KMS-11 (cell line): ENCODE data around the gene RRBP1.

Source experiments
- H2AFZ ChIP-seq: fragments of 200-600 bp; sonication (generic); 2 replicates; pipeline ENCODE4 v1.6.1; 2016; ENCODE audit warnings: antibody characterized with exemption, mixed run types, low read depth
- H3K27ac ChIP-seq: fragments of 200-600 bp; sonication (generic); 2 replicates; pipeline ENCODE4 v1.6.1; 2016; ENCODE audit warnings: mild to moderate bottlenecking, mixed run types
- H3K27me3 ChIP-seq: fragments of 200-600 bp; sonication (generic); 2 replicates; pipeline ENCODE4 v1.6.1; 2017; ENCODE audit warnings: mild to moderate bottlenecking, low read depth, mixed run types, moderate library complexity; ENCODE audit not compliant: insufficient read depth
- H3K36me3 ChIP-seq: fragments of 200-600 bp; sonication (generic); 2 replicates; pipeline ENCODE4 v1.6.1; 2017; ENCODE audit warnings: mild to moderate bottlenecking, mixed run types; ENCODE audit not compliant: insufficient read depth
- H3K4me1 ChIP-seq: fragments of 200-600 bp; sonication (generic); 2 replicates; pipeline ENCODE4 v1.6.1; 2016; ENCODE audit warnings: mild to moderate bottlenecking, low read depth, mixed run types; ENCODE audit not compliant: poor library complexity, severe bottlenecking
- H3K4me2 ChIP-seq: fragments of 200-600 bp; sonication (generic); 2 replicates; pipeline ENCODE4 v1.7.0; 2016; ENCODE audit warnings: mild to moderate bottlenecking, mixed run types
- H3K4me3 ChIP-seq: fragments of 200-600 bp; sonication (generic); IDR thresholded peaks from 2 replicates; pipeline ENCODE4 v1.6.1; 2017; ENCODE audit warnings: low read depth, low read length, mixed read lengths; ENCODE audit not compliant: insufficient read depth
- H3K79me2 ChIP-seq: fragments of 200-600 bp; sonication (generic); 2 replicates; pipeline ENCODE4 v1.6.1; 2016; ENCODE audit warnings: low read depth, mixed run types; ENCODE audit not compliant: insufficient read depth
- H3K9ac ChIP-seq: fragments of 200-600 bp; sonication (generic); 2 replicates; pipeline ENCODE4 v1.6.1; 2016; ENCODE audit warnings: mild to moderate bottlenecking, mixed run types
- H4K20me1 ChIP-seq: fragments of 200-600 bp; sonication (generic); 2 replicates; pipeline ENCODE4 v1.6.1; 2016; ENCODE audit warnings: mild to moderate bottlenecking, mixed run types; ENCODE audit not compliant: insufficient read depth
- CTCF ChIP-seq: fragments of 200-600 bp; sonication (generic); conservative IDR thresholded peaks from 2 replicates; pipeline ENCODE4 v1.6.1; 2017; ENCODE audit warnings: low read depth, mild to moderate bottlenecking, antibody characterized with exemption, low read length, moderate library complexity, mixed read lengths

The RRBP1 gene

GRCh38 chr20:17615645-17616479, 66.2 kb downstream of the RRBP1 start:
- TF ChIP-seq CTCF: no peak
- no peaks in the 10 kb centered on the region for H3K36me3 ChIP-seq
- no peaks in the 10 kb centered on the region for H4K20me1 ChIP-seq
- H3K4me2 ChIP-seq: no peak overlapping the region
- H3K9ac ChIP-seq: no peak overlapping the region
- no peak overlapping the region for H2AFZ ChIP-seq
- H3K4me1 ChIP-seq: no peaks in the 10 kb centered on the region
- H3K4me3 ChIP-seq: no peak overlapping the region
- no peaks in the 10 kb centered on the region for H3K27me3 ChIP-seq
- H3K79me2 ChIP-seq: no peaks in the 10 kb centered on the region
- H3K27ac ChIP-seq: no peak overlapping the region

- Histone ChIP-seq H3K36me3 (no peaks in the 10 kb centered on the region), H3K27ac (no peak overlapping the region), H3K27me3 (no peaks in the 10 kb centered on the region), H3K4me2 (no peak overlapping the region), H4K20me1 (no peaks in the 10 kb centered on the region), H2AFZ (no peak overlapping the region), H3K79me2 (no peaks in the 10 kb centered on the region), H3K4me1 (no peaks in the 10 kb centered on the region), H3K4me3 (no peak overlapping the region), H3K9ac (no peak overlapping the region)
- no peak for TF ChIP-seq CTCF
Observed at GRCh38 chr20:17614812-17615644, 67.0 kb downstream of the RRBP1 start.

- H3K27ac ChIP-seq: no peak overlapping the region
- H3K4me1 ChIP-seq: no peaks in the 10 kb centered on the region
- no peaks in the 10 kb centered on the region for H3K27me3 ChIP-seq
- H3K4me2 ChIP-seq: no peak overlapping the region
- H3K4me3 ChIP-seq: no peak overlapping the region
- no peaks in the 10 kb centered on the region for H3K79me2 ChIP-seq
- no peak overlapping the region for H3K9ac ChIP-seq
- H2AFZ ChIP-seq: no peak overlapping the region
- TF ChIP-seq CTCF: no peak
- no peaks in the 10 kb centered on the region for H3K36me3 ChIP-seq
- H4K20me1 ChIP-seq: no peaks in the 10 kb centered on the region
Observed at GRCh38 chr20:17614176-17614811, 67.7 kb downstream of the RRBP1 start.

- Histone ChIP-seq H3K36me3 (no peaks in the 10 kb centered on the region), H3K27me3 (no peaks in the 10 kb centered on the region), H3K27ac (no peak overlapping the region), H3K9ac (no peak overlapping the region), H3K4me3 (no peak overlapping the region), H4K20me1 (no peaks in the 10 kb centered on the region), H3K79me2 (no peaks in the 10 kb centered on the region), H3K4me2 (no peak overlapping the region), H2AFZ (no peak overlapping the region), H3K4me1 (no peaks in the 10 kb centered on the region)
- TF ChIP-seq CTCF: no peak
Observed at GRCh38 chr20:17613328-17614175, 68.5 kb downstream of the RRBP1 start.
